GM12874 (cell line): ENCODE results near the gene OR1J4.

Source experiments
- CTCF ChIP-seq: IDR thresholded peaks from 2 replicates; pipeline ENCODE4 v1.5.1; 2011; ENCODE audit warnings: low read depth, mild to moderate bottlenecking, control low read depth, low read length, moderate library complexity; ENCODE audit not compliant: insufficient read depth

OR1J4 gene

GRCh38 chr9:122538757-122539156 is 19.8 kb downstream of the OR1J4 start:
- no peak for TF ChIP-seq CTCF

GRCh38 chr9:122546196-122546595 is 27.3 kb downstream of the OR1J4 start:
- TF ChIP-seq CTCF, result no peak

- TF ChIP-seq CTCF, result no peak
Observed at GRCh38 chr9:122551371-122551770, 32.4 kb downstream of the OR1J4 start.

GRCh38 chr9:122552812-122553211 is 33.9 kb downstream of the OR1J4 start, which contains the start of gene OR1N2:
Gene OR1N2, plus strand, starts transcription at chr9:122553112. Its CDS starts 100 bp downstream, at chr9:122553212.
- TF ChIP-seq CTCF, result no peak

GRCh38 chr9:122561446-122561845 is 42.5 kb downstream of the OR1J4 start:
- TF ChIP-seq CTCF, result no peak

- TF ChIP-seq CTCF, result no peak
Observed at GRCh38 chr9:122562134-122562760, 43.3 kb downstream of the OR1J4 start.

GRCh38 chr9:122567901-122568300 is 49.0 kb downstream of the OR1J4 start:
- no peak for TF ChIP-seq CTCF
